ENCODE measurements around the gene PACRG. TPM values are rescaled to one million over a fixed set of nuclear protein-coding genes. Genes with fewer than 3 reads are reported as not detected.

The PACRG gene
- total RNA-seq, 3 donors from 2014 or later: 0.64 to 6.4 (median 4.6) TPM

GRCh38 chr6:163324688-163325389 lies 597.1 kb downstream of the PACRG start:
- TF ChIP-seq CTCF (IDR thresholded peaks at IDR 0.05) (no peak), POLR2A (IDR thresholded peaks at IDR 0.05) (no peak), POLR2AphosphoS5 (IDR thresholded peaks at IDR 0.05) (no peak)
- DNase-seq (ENCODE audit: low spot score in 2 of 2): no peak
- no peak overlapping the region for H3K4me3 ChIP-seq
- H3K9me3 ChIP-seq: no peaks in the 10 kb centered on the region
- no peaks in the 10 kb centered on the region for H3K36me3 ChIP-seq
- intact Hi-C loops (cut with DNase I; ENCODE audit: low total_unique reads): no loop called here
- H3K4me1 ChIP-seq: no peaks in the 10 kb centered on the region
- no peaks in the 10 kb centered on the region for H3K27me3 ChIP-seq
- no peak overlapping the region for H3K27ac ChIP-seq

- H3K9me3 ChIP-seq: no peaks in the 10 kb centered on the region
- no peak for DNase-seq (ENCODE audit: low spot score in 2 of 2)
- no peaks in the 10 kb centered on the region for H3K36me3 ChIP-seq
- H3K27ac ChIP-seq: no peak overlapping the region
- intact Hi-C loops (cut with DNase I; ENCODE audit: low total_unique reads): no loop called here
- H3K4me3 ChIP-seq: no peak overlapping the region
- TF ChIP-seq POLR2AphosphoS5 (IDR thresholded peaks at IDR 0.05): no peak
- no peak for TF ChIP-seq CTCF (IDR thresholded peaks at IDR 0.05)
- TF ChIP-seq POLR2A (IDR thresholded peaks at IDR 0.05): no peak
- no peaks in the 10 kb centered on the region for H3K4me1 ChIP-seq
- H3K27me3 ChIP-seq: no peaks in the 10 kb centered on the region
Observed at GRCh38 chr6:163325390-163325784, 597.6 kb downstream of the PACRG start.

GRCh38 chr6:163327165-163327880 lies 599.5 kb downstream of the PACRG start:
- H3K4me1 ChIP-seq: no peaks in the 10 kb centered on the region

GRCh38 chr6:163327921-163328320 lies 600.1 kb downstream of the PACRG start:
- DNase-seq (ENCODE audit: low spot score in 2 of 2): no peak
- Histone ChIP-seq H3K4me3 (no peak overlapping the region), H3K27ac (no peak overlapping the region), H3K36me3 (no peaks in the 10 kb centered on the region), H3K9me3 (no peaks in the 10 kb centered on the region), H3K27me3 (no peaks in the 10 kb centered on the region), H3K4me1 (no peaks in the 10 kb centered on the region)
- intact Hi-C loops (cut with DNase I; ENCODE audit: low total_unique reads): no loop called here
- TF ChIP-seq CTCF (IDR thresholded peaks at IDR 0.05): no peak
- TF ChIP-seq POLR2AphosphoS5 (IDR thresholded peaks at IDR 0.05): no peak
- TF ChIP-seq POLR2A (IDR thresholded peaks at IDR 0.05): no peak

More at GRCh38 chr6:163327165-163327880, 599.5 kb downstream of the PACRG start:
- intact Hi-C loops (cut with DNase I; ENCODE audit: low total_unique reads): no loop called here
- DNase-seq (ENCODE audit: low spot score in 2 of 2): no peak
- no peak for TF ChIP-seq POLR2AphosphoS5 (IDR thresholded peaks at IDR 0.05)
- TF ChIP-seq CTCF (IDR thresholded peaks at IDR 0.05): no peak
- no peak for TF ChIP-seq POLR2A (IDR thresholded peaks at IDR 0.05)
- Histone ChIP-seq H3K4me3 (no peak overlapping the region), H3K27me3 (no peaks in the 10 kb centered on the region), H3K27ac (no peak overlapping the region), H3K9me3 (no peaks in the 10 kb centered on the region), H3K36me3 (no peaks in the 10 kb centered on the region)

GRCh38 chr6:163328411-163328810 lies 600.6 kb downstream of the PACRG start:
- intact Hi-C loops (cut with DNase I; ENCODE audit: low total_unique reads): no loop called here
- no peaks in the 10 kb centered on the region for H3K27me3 ChIP-seq
- H3K4me1 ChIP-seq: no peaks in the 10 kb centered on the region
- H3K27ac ChIP-seq: no peak overlapping the region
- DNase-seq (ENCODE audit: low spot score in 2 of 2): no peak
- no peak for TF ChIP-seq CTCF (IDR thresholded peaks at IDR 0.05)
- TF ChIP-seq POLR2A (IDR thresholded peaks at IDR 0.05): no peak
- TF ChIP-seq POLR2AphosphoS5 (IDR thresholded peaks at IDR 0.05): no peak
- H3K9me3 ChIP-seq: no peaks in the 10 kb centered on the region
- no peak overlapping the region for H3K4me3 ChIP-seq
- H3K36me3 ChIP-seq: no peaks in the 10 kb centered on the region
